Dermis microvascular lymphatic vessel endothelial cell (primary cell): ENCODE measurements around the gene FARS2. TPM values are rescaled to one million over a fixed set of nuclear protein-coding genes. Genes with fewer than 3 reads are reported as not detected.
A peak's percentile ranks its signal among the peaks of the same experiment; 100 is the strongest.

Source experiments
- DNase-seq, 2 donors: peaks; one replicate each; pipeline versions ENCODE4 v3.0.0 to v3.0.0-alpha.2; 2010; ENCODE audit warnings: low read depth in 2 of 2
- total RNA-seq: library from RNA; depleted of rRNA; stranded (reverse); fragments of >200 nt; gene quantifications from 2 replicates; pipeline ENCODE4 v1.2.1, GENCODE V29; 2014

The FARS2 gene
- total RNA-seq, 1 donor from 2014 or later = 26.8 TPM

GRCh38 chr6:5325173-5325572 lies 63.9 kb downstream of the FARS2 start:
- DNase-seq = no peak

GRCh38 chr6:5326022-5326641 lies 64.8 kb downstream of the FARS2 start:
- DNase-seq = no peak

- DNase-seq = no peak
Observed at GRCh38 chr6:5328800-5329199, 67.5 kb downstream of the FARS2 start.

GRCh38 chr6:5331845-5332442 lies 70.6 kb downstream of the FARS2 start:
- DNase-seq = no peak

- DNase-seq = peak in 1 of 2 donors; percentile 62
Observed at GRCh38 chr6:5333658-5334057, 72.3 kb downstream of the FARS2 start.

GRCh38 chr6:5334341-5334740 lies 73.0 kb downstream of the FARS2 start:
- DNase-seq = peak; percentile 89 to 95

- DNase-seq = no peak
Observed at GRCh38 chr6:5335020-5335419, 73.7 kb downstream of the FARS2 start.

GRCh38 chr6:5337573-5337972 lies 76.3 kb downstream of the FARS2 start:
- DNase-seq = peak; percentile 66 to 82

- DNase-seq = peak in 1 of 2 donors; percentile 26
Observed at GRCh38 chr6:5338177-5338960, 77.1 kb downstream of the FARS2 start.

GRCh38 chr6:5339786-5340185 lies 78.5 kb downstream of the FARS2 start:
- DNase-seq = no peak

- no peak for DNase-seq
Observed at GRCh38 chr6:5341845-5342244, 80.5 kb downstream of the FARS2 start.

GRCh38 chr6:5343998-5344397 lies 82.7 kb downstream of the FARS2 start:
- DNase-seq = peak; percentile 85 to 91

GRCh38 chr6:5345324-5345723 lies 84.0 kb downstream of the FARS2 start:
- no peak for DNase-seq

- no peak for DNase-seq
Observed at GRCh38 chr6:5351552-5352210, 90.4 kb downstream of the FARS2 start.

GRCh38 chr6:5353971-5354370 lies 92.7 kb downstream of the FARS2 start:
- DNase-seq = no peak

- no peak for DNase-seq
Observed at GRCh38 chr6:5357486-5357885, 96.2 kb downstream of the FARS2 start.

- DNase-seq = no peak
Observed at GRCh38 chr6:5359417-5359816, 98.1 kb downstream of the FARS2 start.

- DNase-seq = peak; percentile 85 to 96
Observed at GRCh38 chr6:5361396-5361795, 100.1 kb downstream of the FARS2 start.

- DNase-seq = no peak
Observed at GRCh38 chr6:5365436-5366195, 104.3 kb downstream of the FARS2 start.

- no peak for DNase-seq
Observed at GRCh38 chr6:5366941-5367340, 105.6 kb downstream of the FARS2 start.

- DNase-seq = no peak
Observed at GRCh38 chr6:5367510-5367909, 106.2 kb downstream of the FARS2 start.
